Activated naive CD8-positive, alpha-beta T cell treated with anti-CD3 and anti-CD28 coated beads, Interleukin-2, amount 10 ng/mL, durations not matched to agents 7 days and 5 days (primary cell): Measurements from ENCODE around the gene EPHB2. TPM values are rescaled to one million over a fixed set of nuclear protein-coding genes. Genes with fewer than 3 reads are reported as not detected.
"Not testable (repeated sequence)": the region's sequence is repeated elsewhere in the genome, so short reads cannot be mapped to it uniquely, and the experiment has no call there.

Experiments
- ATAC-seq: fragments of 150-1000 bp; cut with Tn5 transposase; one replicate; pipeline ENCODE4 v1.10.0; 2021; ENCODE audit warnings: low read depth, moderate library complexity
- POLR2A ChIA-PET: fragments of 350-600 bp; sonication (Branson Sonifier 250); formaldehyde crosslinking; loops from one replicate; lab custom pipeline; 2021; ENCODE audit warnings: antibody characterized with exemption; lab: Charles Lee
- DNase-seq: peaks from one replicate; pipeline ENCODE4 v3.0.0; 2021
- H3K27ac Mint-ChIP-seq: one replicate; pipeline ENCODE4 v1.8.0; 2022; ENCODE audit warnings: mild to moderate bottlenecking, mixed read lengths
- H3K27me3 Mint-ChIP-seq: one replicate; pipeline ENCODE4 v1.8.0; 2022; ENCODE audit warnings: mild to moderate bottlenecking, moderate library complexity, mixed read lengths
- H3K36me3 Mint-ChIP-seq: one replicate; pipeline ENCODE4 v1.8.0; 2021; ENCODE audit warnings: mild to moderate bottlenecking, mixed read lengths
- H3K4me1 Mint-ChIP-seq: one replicate; pipeline ENCODE4 v1.8.0; 2021; ENCODE audit warnings: mixed read lengths
- H3K4me3 Mint-ChIP-seq: one replicate; pipeline ENCODE4 v1.8.0; 2022; ENCODE audit warnings: mild to moderate bottlenecking, moderate library complexity, mixed read lengths
- H3K9me3 Mint-ChIP-seq: one replicate; pipeline ENCODE4 v1.8.0; 2021; ENCODE audit warnings: mixed read lengths
- total RNA-seq, 2 experiments: library from RNA; stranded (reverse); gene quantifications; one replicate each; pipeline ENCODE4 v1.2.3, GENCODE V29; 2021

The EPHB2 gene
- total RNA-seq, 2 experiments from 2014 or later: 0.25 to 0.26 TPM

DNA sequence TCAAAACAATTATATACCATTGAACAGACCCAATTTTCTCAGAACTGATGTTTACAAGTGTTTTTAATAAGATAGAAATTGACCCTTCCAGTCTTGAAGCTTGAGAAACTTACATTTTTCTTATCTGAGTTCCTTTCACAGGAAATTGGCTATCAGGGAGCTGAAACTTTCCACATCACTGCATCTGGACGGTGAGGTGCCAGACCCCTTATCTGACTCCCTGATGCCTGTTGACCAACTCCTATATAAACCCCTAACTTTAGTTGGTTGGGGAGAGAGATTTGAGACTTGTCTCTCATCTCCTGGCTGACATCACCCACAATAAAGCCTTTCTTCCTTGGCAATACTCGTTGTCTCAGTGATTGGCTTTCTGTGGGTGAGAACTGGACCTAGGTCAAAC lies 230.6 kb downstream of the EPHB2 start:
- Mint-ChIP-seq H3K9me3 (peaks cover 2% of the 10 kb centered on the region), H3K4me1 (no peaks in the 10 kb centered on the region), H3K27me3 (peaks cover 11% of the 10 kb centered on the region), H3K4me3 (no peak overlapping the region), H3K36me3 (no peaks in the 10 kb centered on the region), H3K27ac (no peak overlapping the region)
- POLR2A ChIA-PET: no interaction called here
- ATAC-seq (no peak), DNase-seq (no peak)

DNA sequence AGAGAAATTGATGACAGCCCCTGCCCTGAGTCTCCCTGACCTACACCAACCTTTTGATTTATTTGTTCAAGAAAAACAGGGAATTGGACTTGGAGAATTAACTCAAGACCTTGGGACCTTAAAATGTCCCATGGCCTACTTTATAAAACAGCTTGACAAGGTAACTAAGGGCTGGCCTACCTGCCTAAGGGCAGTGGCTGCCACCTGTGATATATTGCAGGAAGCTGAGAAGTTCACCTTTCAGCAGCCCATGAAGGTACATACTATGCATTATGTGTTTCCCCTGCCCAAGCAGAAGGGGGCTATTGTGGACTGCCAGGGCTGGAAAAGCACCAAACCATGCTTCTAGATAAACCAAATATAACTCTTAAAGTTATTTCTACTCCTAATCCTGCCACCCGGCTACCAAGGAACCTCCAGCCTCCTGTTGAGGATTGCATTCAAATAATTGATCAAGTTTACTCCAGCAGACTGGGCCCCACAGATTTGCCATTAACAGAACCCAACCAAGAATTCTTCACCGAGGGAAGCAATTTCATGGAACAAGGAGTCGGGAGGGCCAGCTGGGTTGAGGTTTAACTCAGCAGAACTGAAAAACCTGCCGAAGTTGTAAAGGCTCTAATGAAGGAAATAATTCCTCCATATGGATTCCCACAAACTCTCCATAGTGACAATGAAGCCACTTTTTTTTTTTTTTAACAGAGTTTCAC lies 233.9 kb downstream of the EPHB2 start:
- Mint-ChIP-seq H3K27me3 (peaks cover 31% of the 10 kb centered on the region), H3K36me3 (no peaks in the 10 kb centered on the region), H3K9me3 (peaks cover 2% of the 10 kb centered on the region), H3K4me3 (no peak overlapping the region), H3K4me1 (no peaks in the 10 kb centered on the region), H3K27ac (no peak overlapping the region)
- ATAC-seq: no peak
- POLR2A ChIA-PET: no interaction called here
- no peak for DNase-seq

DNA sequence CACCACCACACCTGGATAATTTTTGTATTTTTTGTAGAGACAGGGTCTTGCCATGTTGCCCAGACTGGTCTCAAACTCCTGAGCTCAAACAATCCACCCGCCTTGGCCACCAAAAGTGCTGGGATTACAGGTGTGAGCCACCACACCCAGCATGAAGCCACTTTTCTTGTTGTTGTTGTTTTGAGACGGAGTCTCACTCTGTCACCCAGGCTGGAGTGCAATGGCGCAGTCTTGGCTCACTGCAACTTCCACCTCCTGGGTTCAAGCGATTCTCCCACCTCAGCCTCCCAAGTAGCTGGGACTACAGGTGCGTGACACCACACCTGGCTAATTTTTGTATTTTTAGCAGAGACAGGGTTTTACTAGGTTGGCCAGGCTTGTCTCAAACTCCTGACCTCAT lies 234.5 kb downstream of the EPHB2 start:
- H3K27me3 Mint-ChIP-seq: peaks cover 31% of the 10 kb centered on the region
- H3K9me3 Mint-ChIP-seq, H3K4me1 Mint-ChIP-seq, ATAC-seq, DNase-seq, H3K4me3 Mint-ChIP-seq, H3K36me3 Mint-ChIP-seq, POLR2A ChIA-PET, H3K27ac Mint-ChIP-seq: not testable (repeated sequence)

DNA sequence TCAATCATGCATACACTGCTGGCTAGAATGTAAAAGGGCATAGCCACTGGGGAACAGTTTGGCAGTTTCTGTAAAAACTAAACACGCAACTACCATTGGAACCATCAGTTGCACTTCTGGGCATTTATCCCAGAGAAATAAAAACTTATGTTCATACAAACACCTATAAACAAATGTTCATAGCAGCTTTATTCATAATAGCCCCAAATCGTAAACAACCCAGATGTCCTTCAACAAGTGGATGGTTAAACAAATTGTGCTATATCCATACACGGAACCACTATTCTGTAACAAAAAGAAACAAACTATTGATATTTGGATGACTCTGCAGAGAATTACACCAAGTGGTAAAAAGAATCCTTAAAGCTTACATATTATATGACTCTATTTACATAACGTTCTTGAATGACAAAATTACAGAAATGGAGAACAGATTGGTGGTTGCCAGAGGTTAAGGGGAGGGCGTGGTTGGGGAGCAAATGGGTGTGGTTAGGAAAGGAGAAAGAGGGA lies 239.2 kb downstream of the EPHB2 start:
- DNase-seq (no peak), ATAC-seq (no peak)
- no peak overlapping the region for H3K4me3 Mint-ChIP-seq
- POLR2A ChIA-PET: no interaction called here
- H3K36me3 Mint-ChIP-seq: no peaks in the 10 kb centered on the region
- no peaks in the 10 kb centered on the region for H3K4me1 Mint-ChIP-seq
- peaks cover 56% of the 10 kb centered on the region for H3K27me3 Mint-ChIP-seq
- no peak overlapping the region for H3K27ac Mint-ChIP-seq
- no peaks in the 10 kb centered on the region for H3K9me3 Mint-ChIP-seq

DNA sequence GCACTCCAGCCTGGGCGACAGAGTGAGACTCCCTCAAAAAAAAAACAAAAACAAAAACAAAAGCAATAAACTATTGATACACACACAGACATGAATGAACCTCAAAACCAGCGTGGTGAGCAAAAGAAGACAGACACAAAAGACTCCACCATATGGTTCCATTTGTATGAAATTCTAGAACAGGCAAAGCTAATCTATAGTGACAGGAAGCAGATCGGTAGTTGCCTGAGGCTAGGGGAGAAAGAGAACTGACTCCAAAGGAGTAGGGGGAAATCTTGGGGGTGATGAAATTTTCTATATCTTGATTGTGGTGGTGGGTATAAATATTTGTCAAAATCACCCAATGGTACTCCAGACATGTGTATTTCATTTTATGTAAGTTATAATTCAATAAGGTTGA lies 241.2 kb downstream of the EPHB2 start:
- H3K4me1 Mint-ChIP-seq: no peaks in the 10 kb centered on the region
- no peak for DNase-seq
- H3K27me3 Mint-ChIP-seq: peaks cover 52% of the 10 kb centered on the region
- ATAC-seq: no peak
- POLR2A ChIA-PET: no interaction called here
- H3K36me3 Mint-ChIP-seq: no peaks in the 10 kb centered on the region
- no peaks in the 10 kb centered on the region for H3K9me3 Mint-ChIP-seq
- no peak overlapping the region for H3K4me3 Mint-ChIP-seq
- no peak overlapping the region for H3K27ac Mint-ChIP-seq

DNA sequence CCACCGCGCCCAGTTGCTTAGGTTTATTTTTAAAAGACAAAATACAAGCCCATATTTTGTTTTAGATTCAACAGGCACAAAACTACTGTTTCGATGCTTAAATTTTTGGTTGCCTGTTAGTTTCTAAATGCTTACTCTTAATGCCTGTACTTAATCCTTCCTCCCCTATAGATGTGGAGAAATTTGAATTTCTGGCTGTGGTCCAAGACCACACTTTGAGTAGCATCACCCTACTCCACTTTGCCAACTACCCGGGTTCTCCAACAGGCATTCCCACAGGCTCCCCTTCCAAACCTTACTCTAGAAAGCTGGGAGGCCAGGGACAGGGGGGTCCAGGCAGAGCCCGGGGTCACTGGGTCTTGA lies 242.0 kb downstream of the EPHB2 start:
- H3K27me3 Mint-ChIP-seq: peaks cover 48% of the 10 kb centered on the region
- DNase-seq (no peak), ATAC-seq (no peak)
- H3K27ac Mint-ChIP-seq: no peak overlapping the region
- POLR2A ChIA-PET: no interaction called here
- no peaks in the 10 kb centered on the region for H3K4me1 Mint-ChIP-seq
- H3K36me3 Mint-ChIP-seq: no peaks in the 10 kb centered on the region
- no peaks in the 10 kb centered on the region for H3K9me3 Mint-ChIP-seq
- H3K4me3 Mint-ChIP-seq: no peak overlapping the region

DNA sequence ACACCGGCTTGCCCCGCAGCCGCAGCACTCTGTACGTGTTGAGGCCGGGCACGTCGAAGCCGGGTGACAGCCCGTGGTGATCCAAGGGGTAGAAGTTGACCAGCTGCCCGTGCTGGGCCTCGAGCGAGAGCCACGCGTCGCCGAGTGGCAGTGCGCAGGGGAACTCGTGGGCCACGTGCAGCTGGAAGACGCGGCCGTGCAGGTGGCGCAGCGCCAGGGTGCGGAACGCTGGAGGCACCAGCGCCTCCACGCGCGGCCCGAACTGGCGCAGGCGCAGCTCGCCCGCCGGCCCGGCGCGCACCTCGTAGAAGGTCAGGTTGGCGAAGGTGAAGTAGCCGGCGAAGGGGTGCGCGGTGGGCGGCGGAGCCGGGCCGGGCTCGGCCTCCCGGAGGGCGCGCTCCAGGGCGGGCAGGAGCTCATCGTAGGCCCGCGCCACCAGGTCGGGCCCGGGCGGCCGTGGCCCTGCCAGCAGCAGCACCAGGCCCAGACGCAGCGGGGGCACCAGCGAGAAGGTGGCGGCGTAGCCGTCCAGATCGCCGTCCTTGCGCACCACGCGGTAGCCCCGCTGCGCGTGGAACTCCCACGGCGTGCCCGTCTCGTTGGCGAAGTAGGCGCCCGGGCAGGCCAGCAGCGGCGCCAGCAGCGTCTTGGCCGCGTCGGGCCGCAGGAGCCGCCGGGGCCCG lies 242.6 kb downstream of the EPHB2 start:
- H3K36me3 Mint-ChIP-seq: no peaks in the 10 kb centered on the region
- H3K27ac Mint-ChIP-seq: no peak overlapping the region
- no peaks in the 10 kb centered on the region for H3K4me1 Mint-ChIP-seq
- H3K27me3 Mint-ChIP-seq: peaks cover 44% of the 10 kb centered on the region
- H3K4me3 Mint-ChIP-seq: no peak overlapping the region
- ATAC-seq: no peak
- POLR2A ChIA-PET: no interaction called here
- DNase-seq: no peak
- H3K9me3 Mint-ChIP-seq: no peaks in the 10 kb centered on the region

DNA sequence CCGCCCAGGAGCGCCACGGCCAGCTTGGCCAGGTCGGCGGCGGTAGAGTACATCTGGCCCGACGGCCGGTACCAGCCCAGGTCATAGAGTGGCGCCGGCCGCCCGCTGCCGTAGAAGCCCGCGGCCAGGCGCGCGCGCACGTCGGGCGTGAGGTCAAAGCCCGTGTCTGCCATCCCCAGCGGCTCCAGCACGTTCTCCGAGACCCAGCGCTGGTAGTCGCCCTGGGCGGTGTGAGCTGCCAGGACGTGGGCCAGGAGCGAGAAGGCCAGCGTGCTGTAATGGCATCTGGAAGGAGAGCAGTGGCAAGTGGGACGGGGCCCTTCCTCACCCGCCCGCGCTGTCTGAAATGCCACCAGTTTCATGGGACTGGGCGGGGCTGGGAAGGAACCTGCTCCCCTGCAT lies 243.1 kb downstream of the EPHB2 start:
- H3K4me1 Mint-ChIP-seq: no peaks in the 10 kb centered on the region
- H3K27me3 Mint-ChIP-seq: peaks cover 40% of the 10 kb centered on the region
- no peaks in the 10 kb centered on the region for H3K36me3 Mint-ChIP-seq
- ATAC-seq (no peak), DNase-seq (no peak)
- POLR2A ChIA-PET: no interaction called here
- no peak overlapping the region for H3K27ac Mint-ChIP-seq
- H3K9me3 Mint-ChIP-seq: no peaks in the 10 kb centered on the region
- no peak overlapping the region for H3K4me3 Mint-ChIP-seq

DNA sequence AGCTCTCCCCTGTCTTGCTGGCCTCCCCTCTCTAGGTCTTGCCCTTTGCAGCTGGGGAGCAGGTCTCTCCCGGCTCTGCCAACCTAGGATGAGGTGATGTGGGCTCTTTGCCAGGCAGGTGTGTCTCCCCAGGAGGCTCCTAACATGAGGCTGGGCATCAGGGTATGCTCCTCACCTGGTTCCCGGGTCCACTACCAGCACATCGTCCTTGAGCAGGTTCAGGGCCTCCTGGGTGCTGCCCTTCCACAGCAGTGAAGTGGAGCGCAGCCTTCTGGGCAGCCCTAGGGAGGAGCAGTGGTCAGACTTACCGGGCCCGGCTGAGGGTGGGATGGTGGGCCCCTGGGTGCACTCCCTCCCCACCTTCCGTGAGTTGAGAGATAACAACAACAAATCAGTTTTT lies 244.5 kb downstream of the EPHB2 start:
- H3K4me3 Mint-ChIP-seq: no peak overlapping the region
- H3K27me3 Mint-ChIP-seq: peaks cover 37% of the 10 kb centered on the region
- H3K36me3 Mint-ChIP-seq: no peaks in the 10 kb centered on the region
- DNase-seq (no peak), ATAC-seq (no peak)
- no peaks in the 10 kb centered on the region for H3K4me1 Mint-ChIP-seq
- POLR2A ChIA-PET: no interaction called here
- no peaks in the 10 kb centered on the region for H3K9me3 Mint-ChIP-seq
- H3K27ac Mint-ChIP-seq: no peak overlapping the region

DNA sequence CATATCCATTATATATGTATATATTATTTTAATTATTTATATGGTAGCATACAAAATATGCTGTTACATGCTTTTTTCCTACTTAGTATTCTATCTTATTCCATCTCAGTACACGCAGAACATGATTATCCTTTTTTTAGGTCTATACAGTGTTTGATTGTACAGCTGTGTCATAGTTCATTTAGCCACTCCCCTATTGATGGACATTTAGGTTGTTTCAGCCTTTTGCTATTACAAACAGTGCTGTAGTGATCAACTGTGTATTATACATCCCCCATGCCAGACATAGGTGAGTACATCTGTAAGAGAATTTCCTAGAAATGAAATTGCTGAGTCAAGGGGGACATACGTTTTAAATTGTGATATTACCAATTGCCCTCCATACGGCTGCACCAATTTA lies 246.4 kb downstream of the EPHB2 start:
- H3K9me3 Mint-ChIP-seq: no peaks in the 10 kb centered on the region
- no peak overlapping the region for H3K27ac Mint-ChIP-seq
- H3K4me1 Mint-ChIP-seq: no peaks in the 10 kb centered on the region
- peaks cover 23% of the 10 kb centered on the region for H3K27me3 Mint-ChIP-seq
- POLR2A ChIA-PET: no interaction called here
- no peaks in the 10 kb centered on the region for H3K36me3 Mint-ChIP-seq
- H3K4me3 Mint-ChIP-seq: no peak overlapping the region
- DNase-seq: no peak
- ATAC-seq: no peak

DNA sequence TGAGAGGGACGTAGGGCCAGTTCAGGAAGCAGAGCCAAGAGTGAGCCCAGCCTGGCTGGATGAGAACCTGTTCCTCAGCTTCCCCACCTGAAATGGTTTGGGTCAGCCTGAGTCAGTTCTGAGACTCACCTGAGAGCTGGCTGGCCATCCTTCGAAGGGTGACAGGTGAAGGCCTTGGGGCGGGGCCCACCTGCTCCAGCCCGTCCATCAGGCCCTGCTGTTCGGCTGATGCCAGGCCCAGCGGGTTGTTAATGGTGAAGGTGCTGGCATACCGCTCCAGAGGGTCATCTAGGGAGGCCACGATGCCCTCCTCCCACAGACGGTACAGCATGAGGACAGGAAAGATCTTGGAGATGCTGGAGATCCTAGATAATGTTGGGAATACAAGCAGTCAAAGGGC lies 247.9 kb downstream of the EPHB2 start:
- Mint-ChIP-seq H3K4me1 (no peaks in the 10 kb centered on the region), H3K27ac (no peak overlapping the region), H3K4me3 (no peak overlapping the region), H3K36me3 (no peaks in the 10 kb centered on the region), H3K9me3 (no peaks in the 10 kb centered on the region), H3K27me3 (peaks cover 22% of the 10 kb centered on the region)
- no peak for ATAC-seq
- POLR2A ChIA-PET: no interaction called here
- no peak for DNase-seq

DNA sequence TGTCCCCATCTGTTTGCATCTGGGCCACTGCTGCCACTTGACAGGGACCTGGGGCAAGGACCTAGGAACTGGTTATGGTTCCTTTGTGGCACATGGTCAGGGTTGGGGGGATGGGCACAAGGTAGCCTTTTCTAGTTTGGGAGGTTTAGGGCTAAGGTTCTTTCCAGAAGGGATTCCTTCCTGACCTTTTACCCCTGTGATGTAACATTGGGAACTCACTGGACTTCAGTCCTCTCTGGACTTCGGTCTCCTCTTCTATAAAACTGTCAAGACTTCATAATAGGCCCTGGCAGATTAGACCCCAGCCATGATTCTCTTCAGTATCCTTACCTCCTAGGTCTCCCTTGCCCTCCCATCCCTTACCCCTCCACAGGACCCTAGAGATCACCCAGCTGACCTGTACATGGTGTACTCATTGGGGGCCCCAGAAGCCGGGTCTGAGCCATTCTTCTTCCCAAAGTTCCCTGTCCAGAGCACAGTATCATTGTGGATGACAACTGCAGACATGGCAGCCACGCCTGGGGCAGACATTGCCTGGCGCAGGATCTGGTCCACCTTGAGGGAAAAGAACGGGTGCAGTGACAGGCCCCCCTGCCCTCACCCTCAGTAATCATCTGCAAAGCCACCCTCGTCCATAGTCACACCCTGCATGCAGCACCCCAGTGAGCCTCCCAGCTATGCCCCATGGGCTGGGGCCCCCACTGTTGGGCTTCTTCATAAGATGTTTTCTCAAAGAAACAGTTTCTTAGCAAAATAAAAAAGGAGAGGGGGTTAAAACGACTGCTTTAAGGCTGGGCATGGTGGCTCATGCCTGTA lies 249.1 kb downstream of the EPHB2 start:
- Mint-ChIP-seq H3K36me3 (no peaks in the 10 kb centered on the region), H3K27me3 (peaks cover 11% of the 10 kb centered on the region), H3K9me3 (no peaks in the 10 kb centered on the region), H3K4me3 (no peak overlapping the region), H3K27ac (no peak overlapping the region), H3K4me1 (no peaks in the 10 kb centered on the region)
- no peak for ATAC-seq
- POLR2A ChIA-PET: interaction anchor here (0.6 kb wide), 1 partner anchor 1298 kb away, joined by 3 read pairs; no protein-coding TSS in a partner anchor
- DNase-seq: no peak

DNA sequence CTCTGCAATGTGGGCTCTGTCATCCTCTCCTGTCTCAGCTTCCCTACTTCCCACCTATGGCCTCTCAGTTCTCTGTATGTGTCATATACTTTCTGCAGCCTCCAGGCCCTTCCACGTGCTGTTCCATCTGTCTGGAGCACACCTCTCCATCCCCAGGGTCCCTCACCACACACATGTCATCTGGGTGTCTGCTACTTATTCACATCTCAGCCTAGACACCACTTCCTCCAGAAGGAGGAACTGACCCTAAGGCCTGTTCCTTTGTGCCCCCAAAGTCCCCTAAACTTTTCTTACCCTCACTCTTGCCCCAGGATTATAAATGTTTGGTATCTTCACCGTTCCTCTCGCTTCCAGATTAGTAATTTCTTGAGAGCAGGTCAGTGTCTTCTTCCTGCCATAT lies 251.9 kb downstream of the EPHB2 start:
- Mint-ChIP-seq H3K4me1 (no peaks in the 10 kb centered on the region), H3K4me3 (no peak overlapping the region), H3K27ac (no peak overlapping the region), H3K36me3 (no peaks in the 10 kb centered on the region), H3K9me3 (peaks cover 4% of the 10 kb centered on the region), H3K27me3 (peaks cover 8% of the 10 kb centered on the region)
- POLR2A ChIA-PET: no interaction called here
- no peak for DNase-seq
- ATAC-seq: no peak
